ENCODE measurements around the gene SPRY4. TPM values are rescaled to one million over a fixed set of nuclear protein-coding genes. Genes with fewer than 3 reads are reported as not detected.
"Not testable (repeated sequence)": the region's sequence is repeated elsewhere in the genome, so short reads cannot be mapped to it uniquely, and the experiment has no call there.

SPRY4 gene
- total RNA-seq, 2 donors from 2014 or later, result 0.26 TPM; not detected in 1

DNA sequence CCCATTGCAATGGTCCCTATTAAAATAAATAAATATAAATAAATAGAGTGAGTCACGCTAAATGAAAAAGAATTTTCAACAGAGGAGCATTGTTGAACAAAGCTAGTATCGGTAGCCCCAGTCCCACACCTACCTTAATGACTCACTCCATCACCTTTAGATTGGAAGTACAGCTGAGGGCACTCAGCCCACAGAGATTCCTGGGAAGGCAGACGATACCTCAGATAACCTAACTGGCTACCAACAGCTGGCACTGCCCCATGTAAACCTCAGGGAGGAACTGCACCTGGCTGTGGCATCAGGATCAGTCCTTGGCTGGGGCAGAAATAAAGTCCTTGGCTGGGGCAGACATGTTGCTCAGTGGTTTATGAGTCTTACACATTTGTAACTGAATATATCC lies 49.3 kb downstream of the SPRY4 start:
- peaks cover 5% of the 10 kb centered on the region for H3K4me1 Mint-ChIP-seq
- no peak overlapping the region for H3K27ac Mint-ChIP-seq
- H3K27me3 Mint-ChIP-seq, result peaks cover 4% of the 10 kb centered on the region
- H3K36me3 Mint-ChIP-seq (ENCODE audit: low read depth), result no peaks in the 10 kb centered on the region
- no peak overlapping the region for H3K4me3 Mint-ChIP-seq
- H3K9me3 ChIP-seq (ENCODE audit: control insufficient read depth, low read length, poor library complexity, severe bottlenecking), result no peaks in the 10 kb centered on the region
- no peak for DNase-seq
- no peak for ATAC-seq

DNA sequence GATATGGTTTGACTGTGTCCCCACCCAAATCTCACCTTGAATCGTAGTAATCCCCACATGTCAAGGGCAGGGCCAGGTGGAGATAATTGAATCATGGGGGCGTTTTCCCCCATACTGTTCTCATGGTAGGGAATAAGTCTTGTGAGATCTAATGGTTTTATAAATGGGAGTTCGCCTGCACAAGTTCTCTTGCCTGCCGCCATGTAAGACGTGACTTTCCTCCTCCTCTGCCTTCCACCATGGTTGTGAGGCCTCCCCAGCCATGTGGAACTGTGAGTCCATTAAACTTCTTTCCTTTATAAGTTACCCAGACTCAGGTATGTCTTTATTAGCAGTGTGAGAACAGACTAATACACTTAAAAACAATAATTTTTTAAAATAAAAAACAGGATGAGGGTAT lies 52.2 kb downstream of the SPRY4 start:
- not testable (repeated sequence) for H3K27ac Mint-ChIP-seq; H3K4me1 Mint-ChIP-seq; H3K9me3 ChIP-seq (ENCODE audit: control insufficient read depth, low read length, poor library complexity, severe bottlenecking); H3K36me3 Mint-ChIP-seq (ENCODE audit: low read depth); H3K4me3 Mint-ChIP-seq; DNase-seq; ATAC-seq; H3K27me3 Mint-ChIP-seq

DNA sequence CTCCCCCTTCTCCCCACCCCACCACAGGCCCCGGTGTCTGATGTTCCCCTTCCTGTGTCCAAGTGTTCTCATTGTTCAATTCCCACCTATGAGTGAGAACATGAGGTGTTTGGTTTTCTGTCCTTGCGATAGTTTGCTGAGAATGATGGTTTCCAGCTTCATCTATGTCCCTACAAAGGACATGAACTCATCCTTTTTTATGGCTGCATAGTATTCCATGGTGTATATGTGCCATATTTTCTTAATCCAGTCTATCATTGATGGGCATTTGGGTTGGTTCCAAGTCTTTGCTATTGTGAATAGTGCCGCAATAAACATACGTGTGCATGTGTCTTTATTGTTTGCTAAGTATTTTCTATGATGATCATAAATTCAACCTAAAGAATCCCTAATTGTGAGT lies 60.7 kb downstream of the SPRY4 start:
- not testable (repeated sequence) for H3K27me3 Mint-ChIP-seq; H3K9me3 ChIP-seq (ENCODE audit: control insufficient read depth, low read length, poor library complexity, severe bottlenecking); H3K4me3 Mint-ChIP-seq; DNase-seq; H3K4me1 Mint-ChIP-seq; ATAC-seq; H3K36me3 Mint-ChIP-seq (ENCODE audit: low read depth); H3K27ac Mint-ChIP-seq

DNA sequence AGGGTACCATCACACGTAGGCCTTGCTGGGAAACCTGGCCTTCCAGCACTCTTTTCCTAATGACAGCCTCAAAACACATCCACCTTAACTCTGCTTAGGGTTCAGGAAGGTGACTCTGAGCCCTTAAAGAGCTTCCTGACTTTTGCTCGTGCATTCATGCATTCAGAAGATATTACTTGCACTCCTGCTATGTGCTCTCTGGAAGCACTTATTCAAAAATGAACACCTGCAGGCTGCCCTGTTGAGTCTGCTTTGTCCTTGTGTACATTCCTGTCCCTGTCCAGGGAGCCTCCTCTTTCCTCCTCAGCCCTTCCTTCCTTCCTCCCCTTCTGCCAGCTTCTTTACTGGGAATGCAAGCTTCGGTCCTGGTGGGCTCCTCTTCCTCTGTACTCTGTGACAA lies 61.5 kb downstream of the SPRY4 start:
- no peak overlapping the region for H3K4me3 Mint-ChIP-seq
- H3K27ac Mint-ChIP-seq, result no peak overlapping the region

DNA sequence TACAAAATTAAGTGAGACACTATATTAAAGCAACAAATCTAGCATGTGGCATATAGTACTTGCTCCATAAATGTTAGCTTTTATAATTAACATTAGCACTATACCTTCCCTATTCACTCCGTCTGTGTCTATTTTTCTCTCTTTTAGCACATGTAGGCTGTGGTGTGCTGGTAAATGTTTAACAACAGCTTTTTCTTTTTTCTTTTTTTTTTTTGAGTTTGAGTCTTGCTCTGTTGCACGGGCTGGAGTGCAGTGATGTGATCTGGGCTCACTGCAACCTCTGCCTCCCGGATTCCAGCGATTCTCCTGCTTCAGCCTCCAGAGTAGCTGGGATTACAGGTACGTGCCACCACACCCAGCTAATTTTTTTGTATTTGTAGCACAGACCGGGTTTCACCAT lies 62.1 kb downstream of the SPRY4 start:
- ATAC-seq (no peak), DNase-seq (no peak)
- H3K9me3 ChIP-seq (ENCODE audit: control insufficient read depth, low read length, poor library complexity, severe bottlenecking), result no peaks in the 10 kb centered on the region
- no peaks in the 10 kb centered on the region for H3K36me3 Mint-ChIP-seq (ENCODE audit: low read depth)
- H3K4me3 Mint-ChIP-seq, result no peak overlapping the region
- H3K27ac Mint-ChIP-seq, result no peak overlapping the region
- H3K4me1 Mint-ChIP-seq, result peaks cover 2% of the 10 kb centered on the region
- peaks cover 10% of the 10 kb centered on the region for H3K27me3 Mint-ChIP-seq

More for the DNA sequence above, 61.5 kb downstream of the SPRY4 start:
- Mint-ChIP-seq H3K27me3 (peaks cover 10% of the 10 kb centered on the region), H3K36me3 (ENCODE audit: low read depth) (no peaks in the 10 kb centered on the region), H3K4me1 (peaks cover 2% of the 10 kb centered on the region)
- no peaks in the 10 kb centered on the region for H3K9me3 ChIP-seq (ENCODE audit: control insufficient read depth, low read length, poor library complexity, severe bottlenecking)
- ATAC-seq (no peak), DNase-seq (no peak)

Other genes starting within 250 kb of the SPRY4 start
- gene NDFIP1, start 216.2 kb downstream of the SPRY4 start, total RNA-seq, result 10 to 100 TPM; 89.6 to 92.9 TPM